Esophagus (tissue), 2 donors: ENCODE results near the gene APBA3. TPM values are rescaled to one million over a fixed set of nuclear protein-coding genes. Genes with fewer than 3 reads are reported as not detected.

ENCODE experiments used
- H3K27ac ChIP-seq, 2 donors: one replicate each; pipeline ENCODE4 v1.5.1; 2013; ENCODE audit warnings: low read depth in 2 of 2, mild to moderate bottlenecking in 2 of 2, inconsistent platforms in 1 of 2, low read length in 1 of 2, moderate library complexity in 1 of 2
- H3K27me3 ChIP-seq, 2 donors: one replicate each; pipeline ENCODE4 v1.6.1; 2013; ENCODE audit warnings: low read length in 2 of 2, control low read depth in 1 of 2, mild to moderate bottlenecking in 1 of 2; ENCODE audit not compliant: insufficient read depth in 2 of 2, control insufficient read depth in 1 of 2
- H3K36me3 ChIP-seq, 2 donors: one replicate each; pipeline ENCODE4 v1.6.1; 2013; ENCODE audit warnings: low read length in 1 of 2; ENCODE audit not compliant: control insufficient read depth in 2 of 2, insufficient read depth in 2 of 2
- H3K4me1 ChIP-seq, 2 donors: one replicate each; pipeline ENCODE4 v1.6.1; 2013; ENCODE audit warnings: low read length in 1 of 2; ENCODE audit not compliant: control insufficient read depth in 2 of 2, insufficient read depth in 2 of 2
- H3K4me3 ChIP-seq, 2 donors: one replicate each; pipeline ENCODE4 v1.5.1; 2013; ENCODE audit warnings: low read length in 2 of 2, mild to moderate bottlenecking in 2 of 2, low read depth in 1 of 2, moderate library complexity in 1 of 2
- H3K9me3 ChIP-seq, 2 donors: one replicate each; pipeline ENCODE4 v1.6.1; 2013; ENCODE audit warnings: mild to moderate bottlenecking in 2 of 2, low read depth in 1 of 2, low read length in 1 of 2, moderate library complexity in 1 of 2; ENCODE audit not compliant: control insufficient read depth in 2 of 2, insufficient read depth in 1 of 2
- WGBS, 2 donors: extraction: QIAGEN DNeasy Blood & Tissue Kit; methylation state at CpG; one replicate each; pipeline ENCODE4 v1.1.7; 2013; 5-methylcytosine and 5-hydroxymethylcytosine counted together
- polyA plus RNA-seq, 2 donors: library from polyadenylated mRNA; stranded (reverse); fragments of 200-250 nt; gene quantifications; one replicate each; pipeline ENCODE4 v1.2.3, GENCODE V29; 2013
- donor health status: healthy with polysubstance abuse.
- donor health status: Bipolar disorder and iron deficiency.

The APBA3 gene
- polyA plus RNA-seq, 2 donors: 12.1 to 16.3 TPM

DNA sequence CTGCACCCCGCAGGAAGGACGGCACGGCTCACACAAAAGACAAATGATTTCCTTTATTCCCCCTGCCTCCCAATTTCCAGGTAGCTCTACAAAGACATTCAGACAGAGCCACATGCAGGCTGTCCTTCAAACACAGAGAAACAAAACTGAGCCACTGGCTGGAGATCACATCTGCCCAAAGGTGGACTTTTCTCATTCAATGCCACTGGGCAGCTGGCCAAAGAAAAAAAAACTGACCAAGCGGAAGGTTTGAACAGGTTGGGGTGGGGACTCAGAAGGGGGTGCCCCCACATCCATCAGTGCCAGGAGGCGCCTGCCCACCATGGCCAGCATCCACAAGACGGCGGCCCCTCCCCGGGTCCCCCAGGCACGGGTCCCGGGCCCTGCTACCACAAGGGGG, 42.5 kb upstream of the APBA3 start:
- Histone ChIP-seq H3K4me1 (peaks cover 0 to 24% of the 10 kb centered on the region in 2 donors), H3K4me3 (no peak overlapping the region), H3K27ac (no peak overlapping the region), H3K9me3 (peaks cover 0 to 2% of the 10 kb centered on the region in 2 donors), H3K36me3 (no peaks in the 10 kb centered on the region), H3K27me3 (no peaks in the 10 kb centered on the region)
- WGBS, 2 donors: 69 to 73% methylated on average over 10 of the region's 10 CpGs

GRCh38 chr19:3803114-3803888, 41.8 kb upstream of the APBA3 start:
- H3K9me3 ChIP-seq: peaks cover 0 to 2% of the 10 kb centered on the region in 2 donors
- H3K4me1 ChIP-seq: peaks cover 0 to 20% of the 10 kb centered on the region in 2 donors
- no peaks in the 10 kb centered on the region for H3K27me3 ChIP-seq
- no peaks in the 10 kb centered on the region for H3K36me3 ChIP-seq
- WGBS, 2 donors: 84 to 87% methylated on average over 21 to 24 of the region's 24 CpGs
- no peak overlapping the region for H3K4me3 ChIP-seq
- H3K27ac ChIP-seq: no peak overlapping the region

- Histone ChIP-seq H3K27ac (no peak overlapping the region), H3K4me3 (no peak overlapping the region), H3K27me3 (no peaks in the 10 kb centered on the region), H3K4me1 (peaks cover 0 to 9% of the 10 kb centered on the region in 2 donors), H3K36me3 (no peaks in the 10 kb centered on the region), H3K9me3 (no peaks in the 10 kb centered on the region)
- 3 to 4% methylated on average over 46 of the region's 46 CpGs for WGBS, 2 donors
Observed at GRCh38 chr19:3801412-3802096, 40.1 kb upstream of the APBA3 start.

DNA sequence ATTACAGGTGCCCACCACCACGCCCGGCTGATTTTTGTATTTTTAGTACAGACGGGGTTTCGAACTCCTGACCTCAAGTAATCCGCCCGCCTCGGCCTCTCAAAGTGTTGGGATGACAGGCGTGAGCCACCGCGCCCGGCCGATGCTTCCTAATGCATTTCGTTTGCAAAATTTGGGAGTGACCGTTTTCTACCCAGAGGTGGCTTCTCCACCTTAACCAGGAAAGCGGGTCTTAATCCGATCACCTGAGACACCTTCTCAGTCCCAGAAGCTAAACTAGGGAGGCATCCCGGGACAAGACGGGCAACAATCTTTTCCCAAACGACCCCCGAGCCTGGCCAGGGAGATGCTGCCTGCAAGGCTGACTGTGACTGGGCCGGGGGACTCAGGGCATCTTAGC, 39.5 kb upstream of the APBA3 start:
- WGBS, 2 donors: 32 to 36% methylated on average over 21 of the region's 21 CpGs
- H3K4me3 ChIP-seq: no peak overlapping the region
- H3K27me3 ChIP-seq: no peaks in the 10 kb centered on the region

DNA sequence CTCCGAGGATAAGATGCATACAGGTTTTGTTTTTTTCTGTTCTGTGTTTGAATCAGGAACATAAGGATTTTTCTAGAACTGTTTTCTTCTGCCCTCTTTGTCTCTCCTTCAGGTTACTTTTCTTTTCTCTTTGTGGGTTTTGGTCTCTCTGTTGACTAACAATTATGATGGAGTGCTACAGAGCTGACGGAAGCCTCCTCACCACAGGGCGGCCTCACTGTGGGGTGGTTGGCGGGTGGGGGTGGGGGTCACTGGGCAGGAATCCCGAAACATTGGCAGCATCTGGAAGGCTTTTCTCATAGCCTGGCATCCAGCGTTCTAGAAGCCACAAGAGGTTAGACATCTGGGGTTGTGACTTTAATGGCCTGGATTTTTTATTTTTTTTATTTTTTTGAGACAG, 36.6 kb upstream of the APBA3 start:
- Histone ChIP-seq H3K27ac (no peak overlapping the region), H3K9me3 (no peaks in the 10 kb centered on the region), H3K27me3 (no peaks in the 10 kb centered on the region), H3K4me1 (peaks cover 0 to 9% of the 10 kb centered on the region in 2 donors), H3K36me3 (no peaks in the 10 kb centered on the region), H3K4me3 (no peak overlapping the region)
- 60 to 63% methylated on average over 6 of the region's 6 CpGs for WGBS, 2 donors

More for the DNA sequence above, 39.5 kb upstream of the APBA3 start:
- Histone ChIP-seq H3K36me3 (no peaks in the 10 kb centered on the region), H3K27ac (no peak overlapping the region), H3K9me3 (no peaks in the 10 kb centered on the region), H3K4me1 (peaks cover 0 to 9% of the 10 kb centered on the region in 2 donors)

- Histone ChIP-seq H3K4me3 (no peak overlapping the region), H3K27me3 (no peaks in the 10 kb centered on the region), H3K27ac (no peak overlapping the region)
Observed at GRCh38 chr19:3796358-3796757, 34.9 kb upstream of the APBA3 start.

GRCh38 chr19:3793799-3794198, 32.3 kb upstream of the APBA3 start:
- 90 to 92% methylated on average over 3 of the region's 3 CpGs for WGBS, 2 donors
- Histone ChIP-seq H3K36me3 (no peaks in the 10 kb centered on the region), H3K4me1 (no peaks in the 10 kb centered on the region), H3K27ac (no peak overlapping the region), H3K4me3 (no peak overlapping the region), H3K27me3 (no peaks in the 10 kb centered on the region), H3K9me3 (peaks cover 0 to 4% of the 10 kb centered on the region in 2 donors)

More at GRCh38 chr19:3796358-3796757, 34.9 kb upstream of the APBA3 start:
- H3K9me3 ChIP-seq: no peaks in the 10 kb centered on the region
- 95 to 98% methylated on average over 2 of the region's 2 CpGs for WGBS, 2 donors
- H3K36me3 ChIP-seq: no peaks in the 10 kb centered on the region
- H3K4me1 ChIP-seq: peaks cover 0 to 3% of the 10 kb centered on the region in 2 donors

DNA sequence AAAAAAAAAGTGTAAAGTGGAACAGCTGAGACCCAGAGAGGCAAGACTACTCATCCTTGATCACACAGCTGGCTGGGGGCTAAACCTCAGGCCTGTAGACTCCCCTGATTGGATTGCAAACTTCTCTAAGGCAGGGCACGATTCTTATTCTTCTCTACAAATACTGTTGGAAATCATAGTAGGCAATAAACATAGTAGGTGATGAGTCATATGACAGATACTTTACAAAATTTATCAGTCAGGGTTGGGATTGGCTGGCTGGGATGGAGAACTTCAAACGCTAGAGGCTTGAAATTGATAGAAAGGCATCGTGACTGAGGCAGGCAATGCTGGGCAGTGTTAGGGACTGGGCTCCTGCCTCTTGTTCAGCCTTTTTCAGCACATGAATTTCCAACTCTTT, 30.6 kb upstream of the APBA3 start:
- no peak overlapping the region for H3K4me3 ChIP-seq
- H3K9me3 ChIP-seq: peaks cover 0 to 4% of the 10 kb centered on the region in 2 donors
- H3K36me3 ChIP-seq: no peaks in the 10 kb centered on the region
- WGBS, 2 donors: 71 to 73% methylated on average over 3 of the region's 3 CpGs
- no peaks in the 10 kb centered on the region for H3K4me1 ChIP-seq
- H3K27me3 ChIP-seq: no peaks in the 10 kb centered on the region
- H3K27ac ChIP-seq: no peak overlapping the region

DNA sequence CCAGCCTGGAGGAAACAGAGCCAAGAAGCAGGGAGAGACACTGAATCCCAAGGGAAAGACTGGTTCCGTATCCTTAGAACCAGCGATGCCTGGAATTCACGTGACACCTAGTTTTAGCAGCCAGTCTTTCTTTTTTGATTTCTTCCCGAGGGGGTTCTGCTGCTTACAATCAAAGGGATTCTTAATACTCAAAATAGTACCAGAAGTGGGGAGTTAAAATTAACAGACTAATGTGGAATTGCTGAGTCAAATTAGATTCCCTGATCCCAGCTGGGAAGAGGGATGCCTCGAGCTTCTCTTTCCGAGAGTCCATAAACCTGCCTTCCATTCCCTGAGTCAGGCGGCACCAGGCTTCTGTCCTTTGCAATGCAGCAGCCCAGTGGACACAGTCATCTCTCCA, 29.4 kb upstream of the APBA3 start:
- no peaks in the 10 kb centered on the region for H3K4me1 ChIP-seq
- H3K4me3 ChIP-seq: no peak overlapping the region
- 76 to 87% methylated on average over 7 of the region's 7 CpGs for WGBS, 2 donors
- no peaks in the 10 kb centered on the region for H3K27me3 ChIP-seq
- no peaks in the 10 kb centered on the region for H3K36me3 ChIP-seq
- H3K27ac ChIP-seq: no peak overlapping the region
- H3K9me3 ChIP-seq: peaks cover 0 to 4% of the 10 kb centered on the region in 2 donors
